HG02571 (cell line): ENCODE data around the gene DENND2C.

ENCODE experiments used
- ATAC-seq: cut with Tn5 transposase; IDR thresholded peaks from one replicate; pipeline ENCODE4 v1.9.1; 2021; ENCODE audit warnings: mild to moderate bottlenecking, moderate library complexity; ENCODE audit not compliant: unreplicated experiment

The DENND2C gene

DNA sequence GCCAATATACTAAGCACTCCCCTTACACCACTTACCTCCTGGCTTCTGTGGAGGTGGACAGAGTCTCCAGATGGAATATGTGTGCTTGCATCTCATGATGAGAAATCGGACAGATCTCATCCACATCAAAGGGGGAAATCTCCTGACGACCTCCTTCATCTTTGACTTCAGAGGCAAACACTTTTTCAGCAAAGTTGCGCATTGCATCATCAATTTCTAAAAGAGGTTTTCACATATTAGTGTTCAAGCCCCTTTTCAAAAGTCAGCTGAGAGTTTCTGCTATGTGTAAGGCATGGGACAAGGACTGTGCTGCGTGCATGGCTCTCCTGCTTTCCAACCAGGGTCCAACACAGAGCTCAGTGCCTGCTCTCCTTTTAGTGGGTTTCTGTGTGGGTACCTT, 18.7 kb upstream of the DENND2C start:
- no peak for ATAC-seq

DNA sequence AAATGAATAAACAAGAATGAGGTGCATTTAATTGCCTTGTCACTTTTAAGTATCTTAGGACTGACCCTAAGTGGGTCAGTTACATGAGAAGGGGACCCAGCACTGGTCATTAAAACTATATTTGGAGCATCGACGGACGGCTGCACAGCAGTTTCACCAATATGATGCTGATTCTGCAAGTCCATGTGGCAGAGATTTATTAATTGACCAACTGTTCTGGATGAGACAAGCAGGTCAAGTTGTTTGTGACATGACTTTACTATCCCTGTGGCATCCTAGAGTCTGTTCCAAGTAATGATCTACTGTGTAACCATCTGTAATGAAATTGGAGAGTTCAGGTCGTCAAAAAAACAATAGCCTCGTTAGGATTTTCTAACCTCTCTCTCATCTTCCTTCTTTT, 16.0 kb upstream of the DENND2C start:
- ATAC-seq, result no peak

GRCh38 chr1:114677691-114678090, 7.8 kb upstream of the DENND2C start:
- ATAC-seq, result no peak

DNA sequence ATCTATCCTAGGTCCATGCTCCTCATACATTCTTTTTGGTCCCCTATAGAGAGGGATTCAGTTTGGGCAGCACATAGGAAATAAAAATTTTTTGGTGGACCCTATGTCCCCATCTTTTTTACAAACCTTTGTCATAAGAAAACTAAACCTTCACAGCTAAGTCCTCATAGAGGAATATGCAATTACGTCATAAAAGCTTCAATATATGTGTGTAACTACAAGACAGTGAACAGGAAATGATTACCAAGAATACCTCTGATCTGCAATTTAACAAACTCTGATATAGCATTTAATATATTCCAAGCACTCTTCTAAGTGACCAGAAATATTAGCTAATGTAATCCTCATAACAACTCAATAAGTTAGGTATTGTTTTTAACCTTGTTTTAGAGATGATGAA, 6.3 kb upstream of the DENND2C start:
- no peak for ATAC-seq

DNA sequence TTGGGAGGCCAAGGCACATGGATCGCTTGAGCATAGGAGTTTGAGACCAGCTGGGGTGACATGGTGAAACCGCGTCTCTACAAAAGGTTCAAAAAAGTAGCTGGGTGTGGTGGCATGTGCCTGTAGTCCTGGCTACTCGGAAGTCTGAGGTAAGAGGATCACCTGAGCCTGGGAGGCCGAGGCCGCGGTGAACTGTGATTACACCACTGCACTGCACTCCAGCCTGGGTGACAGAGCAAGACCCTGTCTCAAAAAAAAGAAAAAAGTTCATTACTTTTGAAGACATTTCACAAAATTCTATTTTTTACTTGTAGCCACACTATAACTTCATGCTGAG, 2.1 kb upstream of the DENND2C start:
- ATAC-seq, result no peak

GRCh38 chr1:114671011-114671938, 1.4 kb upstream of the DENND2C start:
- no peak for ATAC-seq

- peak; percentile 99 for ATAC-seq
Measured at GRCh38 chr1:114670083-114671010, 498 bp upstream of the DENND2C start.

DNA sequence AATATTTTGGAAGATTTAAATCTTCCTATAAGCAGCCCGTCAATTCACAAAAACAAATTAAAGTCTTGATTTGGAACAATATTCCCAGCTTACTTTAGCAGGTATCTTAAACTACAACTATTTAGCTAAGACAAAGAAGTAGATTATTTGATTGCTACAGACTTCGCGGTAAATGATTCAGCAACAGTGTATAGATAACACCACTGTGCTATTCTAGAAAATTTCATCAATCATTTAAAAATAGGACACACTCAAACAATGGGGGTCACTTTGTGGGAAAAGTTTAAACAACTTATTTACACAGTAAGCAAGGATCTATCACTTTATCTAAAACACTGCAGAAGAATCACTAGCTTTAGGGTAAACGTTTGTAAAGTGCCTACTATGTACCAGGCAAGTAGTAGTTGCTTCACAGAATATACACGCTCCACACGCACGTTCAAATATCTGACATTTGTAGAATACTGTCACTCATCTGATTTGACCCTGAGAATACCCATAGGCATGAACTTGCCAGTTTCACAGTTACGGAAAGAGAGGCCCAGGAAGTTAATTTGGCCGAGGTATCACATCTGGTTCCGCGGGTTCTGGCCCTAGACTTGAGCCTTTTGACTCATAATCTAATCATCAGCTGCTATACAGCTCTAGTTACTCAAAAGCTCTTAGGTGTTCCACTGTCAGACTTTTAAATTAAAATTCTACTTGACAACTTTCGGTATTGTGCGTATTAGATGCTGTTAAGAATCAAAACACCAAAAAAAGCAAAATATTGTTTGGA, 876 bp downstream of the DENND2C start:
- ATAC-seq, result no peak

DNA sequence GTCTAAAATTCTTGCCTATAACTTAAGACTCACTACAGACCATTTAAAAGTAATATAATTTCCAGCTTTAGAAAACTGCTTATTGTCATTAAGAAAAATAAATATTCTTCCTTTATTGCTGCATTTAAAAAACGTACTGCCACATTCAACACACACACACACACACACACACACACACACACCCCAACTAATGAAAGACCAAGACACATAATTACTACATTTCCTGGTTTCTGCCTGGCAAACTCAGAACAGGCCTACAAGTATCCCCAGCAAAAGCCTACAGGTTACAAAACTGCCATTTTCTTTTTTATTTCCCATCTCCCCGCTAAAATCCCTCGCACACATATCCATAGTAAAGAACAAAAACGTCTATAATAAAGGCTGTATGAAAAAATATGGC, 1.5 kb downstream of the DENND2C start:
- ATAC-seq, result no peak

GRCh38 chr1:114666954-114667353, 2.9 kb downstream of the DENND2C start:
- ATAC-seq, result no peak

GRCh38 chr1:114660238-114660637, 9.6 kb downstream of the DENND2C start:
- no peak for ATAC-seq

- ATAC-seq, result no peak
Measured at GRCh38 chr1:114651893-114652292, 18.0 kb downstream of the DENND2C start.

GRCh38 chr1:114648503-114648902, 21.3 kb downstream of the DENND2C start:
- ATAC-seq, result no peak

GRCh38 chr1:114641377-114641776, 28.5 kb downstream of the DENND2C start:
- ATAC-seq, result no peak

GRCh38 chr1:114638910-114639309, 30.9 kb downstream of the DENND2C start:
- no peak for ATAC-seq

- ATAC-seq, result no peak
Measured at GRCh38 chr1:114632427-114632826, 37.4 kb downstream of the DENND2C start.

GRCh38 chr1:114627107-114627506, 42.7 kb downstream of the DENND2C start:
- no peak for ATAC-seq

GRCh38 chr1:114623364-114623763, 46.5 kb downstream of the DENND2C start:
- ATAC-seq, result no peak

DNA sequence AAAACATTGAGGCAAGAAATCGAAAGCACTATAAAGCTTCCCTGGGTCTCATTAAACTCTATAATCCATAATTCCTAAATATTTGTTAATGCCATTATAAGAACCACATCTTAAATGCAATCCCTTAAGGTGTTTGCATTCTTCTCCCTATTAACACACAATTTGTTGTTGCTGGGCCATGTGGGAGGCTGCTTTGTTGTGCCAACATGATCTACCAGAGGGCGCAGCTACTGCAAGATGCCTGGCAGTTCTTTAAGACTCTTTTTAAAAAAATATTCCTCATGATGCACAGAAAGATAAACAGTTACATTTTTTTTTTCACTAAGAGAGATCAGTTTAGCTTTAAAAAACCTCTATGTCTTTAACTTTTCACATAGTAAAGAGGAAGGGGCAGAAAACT, 49.4 kb downstream of the DENND2C start:
- ATAC-seq, result no peak

DNA sequence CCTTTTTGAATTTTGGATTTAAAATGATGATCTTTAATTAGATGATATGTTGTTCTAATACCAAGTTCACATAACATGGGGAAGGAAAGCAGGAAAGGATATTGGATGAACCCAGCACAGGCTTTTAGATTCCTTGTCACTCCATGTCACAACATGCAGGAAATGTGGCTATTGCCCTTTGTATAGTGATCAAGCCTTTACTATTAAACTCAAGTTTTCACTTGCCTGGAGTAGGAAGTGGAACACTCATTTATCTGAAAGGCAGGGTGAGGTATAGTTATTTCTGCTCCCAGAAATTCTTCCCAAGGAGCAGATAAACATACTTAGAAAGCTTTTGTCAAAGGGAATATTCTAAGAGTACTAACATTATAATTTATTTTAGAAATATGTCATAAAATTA, 51.2 kb downstream of the DENND2C start:
- no peak for ATAC-seq
